Prostate gland (tissue), 2 donors: Measurements from ENCODE around the gene TOMM7. TPM values are rescaled to one million over a fixed set of nuclear protein-coding genes. Genes with fewer than 3 reads are reported as not detected.
"Not testable (repeated sequence)": the region's sequence is repeated elsewhere in the genome, so short reads cannot be mapped to it uniquely, and the experiment has no call there.

Experiments used
- DNase-seq: peaks from one replicate; pipeline ENCODE4 v3.0.0-alpha.2; 2019; ENCODE audit warnings: low spot score
- H3K27ac ChIP-seq, 2 donors: fragments of 200-600 bp; sonication (generic); 2 replicates each; pipeline ENCODE4 v1.5.1; 2017 to 2019
- H3K27me3 ChIP-seq: fragments of 200-600 bp; sonication (generic); replicated peaks from 2 replicates; pipeline ENCODE4 v1.5.1; 2019; ENCODE audit not compliant: insufficient read depth
- H3K36me3 ChIP-seq, 2 donors: fragments of 200-600 bp; sonication (generic); 1 replicate in 1 of 2; 2 replicates in 1 of 2; pipeline versions ENCODE4 v1.5.1 to v1.8.1; 2017 to 2019
- H3K4me1 ChIP-seq: fragments of 200-600 bp; sonication (generic); replicated peaks from 2 replicates; pipeline ENCODE4 v1.5.1; 2019
- H3K4me3 ChIP-seq, 2 donors: fragments of 200-600 bp; sonication (generic); 2 replicates each; pipeline ENCODE4 v1.5.1; 2017 to 2019
- H3K9me3 ChIP-seq: fragments of 200-600 bp; sonication (generic); 2 replicates; pipeline ENCODE4 v1.5.1; 2017
- POLR2A ChIP-seq: fragments of 450-650 bp; IDR thresholded peaks from one replicate; pipeline ENCODE4 v1.6.1; 2016; ENCODE audit warnings: antibody characterized with exemption, mild to moderate bottlenecking
- POLR2AphosphoS5 ChIP-seq: sonication (generic); formaldehyde crosslinking; IDR thresholded peaks from one replicate; pipeline ENCODE4 v1.6.1; 2017; ENCODE audit warnings: antibody characterized with exemption
- WGBS: methylation state at CpG from one replicate; pipeline ENCODE4 v1.1.5; 2018; 5-methylcytosine and 5-hydroxymethylcytosine counted together
- intact Hi-C: fragments of 100-400 bp; cut with DNase I; formaldehyde crosslinking; loops from one replicate; pipeline ENCODE4 v1.14.2; 2022
- total RNA-seq, 2 donors: library from RNA; depleted of rRNA; stranded (reverse); fragments of >200 nt; gene quantifications; one replicate each; pipeline ENCODE4 v1.1.0, GENCODE V29; 2016
- TF ChIP-seq, protein P1 (sequence below), 4 experiments: fragments of 200-600 bp in 2 of 4; fragments of 450-650 bp in 2 of 4; sonication (generic) in 2 of 4; IDR thresholded peaks; 1 replicate in 3 of 4; 2 replicates in 1 of 4; pipeline ENCODE4 v1.5.1; 2016 to 2019; ENCODE audit warnings: antibody characterized with exemption in 4 of 4, mild to moderate bottlenecking in 2 of 4, moderate library complexity in 2 of 4

Gene TOMM7
- total RNA-seq, 2 donors from 2014 or later = 124 to 190 TPM

- Histone ChIP-seq H3K27me3 (no peaks in the 10 kb centered on the region), H3K9me3 (no peaks in the 10 kb centered on the region), H3K4me1 (no peaks in the 10 kb centered on the region), H3K36me3 (no peaks in the 10 kb centered on the region), H3K27ac (peak overlapping the region in 1 of 2 donors; percentile 37), H3K4me3 (no peak overlapping the region)
- TF ChIP-seq, protein P1, sequence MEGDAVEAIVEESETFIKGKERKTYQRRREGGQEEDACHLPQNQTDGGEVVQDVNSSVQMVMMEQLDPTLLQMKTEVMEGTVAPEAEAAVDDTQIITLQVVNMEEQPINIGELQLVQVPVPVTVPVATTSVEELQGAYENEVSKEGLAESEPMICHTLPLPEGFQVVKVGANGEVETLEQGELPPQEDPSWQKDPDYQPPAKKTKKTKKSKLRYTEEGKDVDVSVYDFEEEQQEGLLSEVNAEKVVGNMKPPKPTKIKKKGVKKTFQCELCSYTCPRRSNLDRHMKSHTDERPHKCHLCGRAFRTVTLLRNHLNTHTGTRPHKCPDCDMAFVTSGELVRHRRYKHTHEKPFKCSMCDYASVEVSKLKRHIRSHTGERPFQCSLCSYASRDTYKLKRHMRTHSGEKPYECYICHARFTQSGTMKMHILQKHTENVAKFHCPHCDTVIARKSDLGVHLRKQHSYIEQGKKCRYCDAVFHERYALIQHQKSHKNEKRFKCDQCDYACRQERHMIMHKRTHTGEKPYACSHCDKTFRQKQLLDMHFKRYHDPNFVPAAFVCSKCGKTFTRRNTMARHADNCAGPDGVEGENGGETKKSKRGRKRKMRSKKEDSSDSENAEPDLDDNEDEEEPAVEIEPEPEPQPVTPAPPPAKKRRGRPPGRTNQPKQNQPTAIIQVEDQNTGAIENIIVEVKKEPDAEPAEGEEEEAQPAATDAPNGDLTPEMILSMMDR (IDR thresholded peaks at IDR 0.05) = no peak
- intact Hi-C loops = no loop called here
- no peak for DNase-seq
- WGBS = 63% methylated on average over 5 of the region's 5 CpGs
These were observed 20.3 kb upstream of the TOMM7 start for GRCh38 chr7:22842973-22843372.

GRCh38 chr7:22842383-22842941 lies 19.8 kb upstream of the TOMM7 start:
- intact Hi-C loops = no loop called here
- H3K4me3 ChIP-seq = no peak overlapping the region
- 47% methylated on average over 6 of the region's 6 CpGs for WGBS
- peak overlapping the region in 1 of 2 donors; percentile 49 for H3K27ac ChIP-seq
- TF ChIP-seq POLR2AphosphoS5 (no peak), POLR2A (no peak)
- TF ChIP-seq, protein P1 (IDR thresholded peaks at IDR 0.05) = no peak
- H3K36me3 ChIP-seq = no peaks in the 10 kb centered on the region
- no peaks in the 10 kb centered on the region for H3K9me3 ChIP-seq
- DNase-seq = no peak
- H3K4me1 ChIP-seq = no peaks in the 10 kb centered on the region
- no peaks in the 10 kb centered on the region for H3K27me3 ChIP-seq

GRCh38 chr7:22841954-22842353 lies 19.3 kb upstream of the TOMM7 start:
- Histone ChIP-seq H3K9me3 (no peaks in the 10 kb centered on the region), H3K4me1 (no peaks in the 10 kb centered on the region), H3K27me3 (no peaks in the 10 kb centered on the region), H3K4me3 (no peak overlapping the region), H3K27ac (peak overlapping the region in 1 of 2 donors; percentile 49), H3K36me3 (no peaks in the 10 kb centered on the region)
- intact Hi-C loops = no loop called here
- no peak for TF ChIP-seq POLR2A
- no peak for TF ChIP-seq POLR2AphosphoS5
- TF ChIP-seq, protein P1 (IDR thresholded peaks at IDR 0.05) = no peak
- 68% methylated on average over 10 of the region's 10 CpGs for WGBS
- DNase-seq = no peak

GRCh38 chr7:22837308-22837707 lies 14.7 kb upstream of the TOMM7 start:
- Histone ChIP-seq H3K36me3 (no peaks in the 10 kb centered on the region), H3K4me3 (no peak overlapping the region), H3K9me3 (no peaks in the 10 kb centered on the region), H3K27me3 (no peaks in the 10 kb centered on the region), H3K27ac (no peak overlapping the region), H3K4me1 (no peaks in the 10 kb centered on the region)
- intact Hi-C loops = no loop called here
- no peak for TF ChIP-seq POLR2AphosphoS5
- TF ChIP-seq, protein P1 (IDR thresholded peaks at IDR 0.05) = no peak
- TF ChIP-seq POLR2A = no peak
- DNase-seq = no peak
- WGBS = 65% methylated on average over 6 of the region's 6 CpGs

DNA sequence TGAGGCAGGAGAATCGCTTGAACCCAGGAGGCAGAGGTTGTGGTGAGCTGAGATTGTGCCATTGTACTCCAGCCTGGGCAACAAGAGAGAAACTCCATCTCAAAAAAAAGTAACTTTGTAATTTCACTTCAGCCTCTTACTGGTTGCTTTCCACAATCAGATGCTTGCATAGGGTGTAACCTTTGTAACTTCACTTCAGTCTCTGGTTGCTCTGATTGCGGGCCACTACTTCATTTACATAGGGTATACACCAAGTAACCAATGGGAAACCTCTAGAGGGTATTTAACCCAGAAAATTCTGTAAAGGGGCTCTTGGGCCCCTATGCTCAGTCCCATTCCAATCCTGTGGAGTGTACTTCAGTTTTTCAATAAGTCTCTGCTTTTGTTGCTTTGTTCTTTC lies 13.9 kb upstream of the TOMM7 start:
- WGBS = 89% methylated on average over 2 of the region's 2 CpGs
- intact Hi-C loops = not testable (repeated sequence)

More for the DNA sequence above, 13.9 kb upstream of the TOMM7 start:
- not testable (repeated sequence) for DNase-seq, H3K9me3 ChIP-seq, H3K27ac ChIP-seq, H3K4me1 ChIP-seq, H3K27me3 ChIP-seq, H3K36me3 ChIP-seq, H3K4me3 ChIP-seq
